SK-N-MC (cell line): ENCODE data around the gene PRKG1.

ENCODE experiments used
- DNase-seq: peaks from one replicate; pipeline ENCODE4 v3.0.0-alpha.2; 2011; ENCODE audit warnings: low read depth, low spot score
- H3K27ac ChIP-seq: fragments of 200-600 bp; sonication (generic); 2 replicates; pipeline ENCODE4 v1.5.1; 2016; ENCODE audit warnings: mixed run types
- H3K36me3 ChIP-seq: fragments of 200-600 bp; sonication (generic); 2 replicates; pipeline ENCODE4 v1.6.1; 2017; ENCODE audit warnings: antibody characterized with exemption, low read length, mixed read lengths; ENCODE audit not compliant: insufficient read depth
- H3K4me3 ChIP-seq: fragments of 200-600 bp; sonication (generic); 2 replicates; pipeline ENCODE4 v1.5.1; 2016
- H3K9ac ChIP-seq: fragments of 200-600 bp; sonication (generic); 2 replicates; pipeline ENCODE4 v1.8.0; 2017; ENCODE audit warnings: mixed run types, mixed read lengths; ENCODE audit not compliant: insufficient read length
- H3K9me3 ChIP-seq: fragments of 200-600 bp; sonication (generic); 2 replicates; pipeline ENCODE4 v1.6.1; 2017; ENCODE audit warnings: low read depth, mild to moderate bottlenecking, antibody characterized with exemption, low read length, moderate library complexity, mixed read lengths
- EZH2 ChIP-seq: fragments of 200-600 bp; sonication (generic); IDR thresholded peaks from one replicate; pipeline ENCODE4 v1.6.1; 2017; ENCODE audit warnings: antibody characterized with exemption
- FOXP2 ChIP-seq: optimal IDR thresholded peaks from 2 replicates; pipeline ENCODE3; 2011; ENCODE audit warnings: mild to moderate bottlenecking, moderate library complexity; ENCODE audit not compliant: insufficient read depth; ENCODE audit errors: extremely low read length, control extremely low read depth
- POLR2AphosphoS5 ChIP-seq: IDR thresholded peaks from 2 replicates; pipeline ENCODE4 v1.6.1; 2012; ENCODE audit warnings: mild to moderate bottlenecking, low read depth, low read length, borderline replicate concordance

PRKG1 gene

DNA sequence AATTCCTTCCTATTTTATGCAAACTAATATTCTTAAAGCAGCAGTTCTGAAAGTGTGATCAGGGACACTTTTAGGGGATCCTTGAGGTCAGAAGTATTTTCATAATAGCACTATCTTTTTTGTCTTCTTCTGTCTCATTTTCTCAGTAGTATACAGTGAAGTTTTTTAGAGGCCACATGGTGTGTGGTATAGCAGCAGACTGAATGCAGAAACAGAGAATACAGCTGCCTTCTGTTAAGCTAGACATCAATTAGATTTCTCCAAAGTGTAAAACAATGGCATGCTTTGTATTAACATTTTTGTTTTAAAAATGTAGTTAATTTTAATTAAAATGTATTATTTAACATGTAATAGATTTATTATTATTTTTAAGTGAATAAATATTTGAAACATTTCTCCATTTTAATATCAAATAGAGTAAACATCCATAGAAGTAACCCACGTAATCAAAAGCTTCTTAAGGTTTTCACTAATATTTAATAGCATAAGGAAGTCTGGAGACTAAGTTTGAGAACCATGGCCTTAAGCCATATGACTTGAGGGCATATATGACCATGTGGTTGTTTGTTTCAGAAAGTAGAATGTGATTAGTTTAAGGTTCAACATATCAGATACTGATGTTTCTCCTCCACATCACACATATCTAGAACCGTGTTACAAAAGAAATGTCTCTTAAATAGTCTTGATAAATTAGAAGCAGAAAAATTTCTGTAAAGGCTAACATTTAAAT lies 94.0 kb downstream of the PRKG1 start:
- no peaks in the 10 kb centered on the region for H3K9me3 ChIP-seq
- H3K36me3 ChIP-seq = no peaks in the 10 kb centered on the region
- TF ChIP-seq FOXP2 (no peak), POLR2AphosphoS5 (no peak), EZH2 (no peak)
- H3K9ac ChIP-seq = no peak overlapping the region
- H3K27ac ChIP-seq = no peak overlapping the region
- H3K4me3 ChIP-seq = no peak overlapping the region
- DNase-seq = no peak

- H3K27ac ChIP-seq = no peak overlapping the region
- no peak overlapping the region for H3K9ac ChIP-seq
- DNase-seq = no peak
- no peaks in the 10 kb centered on the region for H3K9me3 ChIP-seq
- TF ChIP-seq EZH2 (no peak), POLR2AphosphoS5 (no peak), FOXP2 (no peak)
- no peaks in the 10 kb centered on the region for H3K36me3 ChIP-seq
- no peak overlapping the region for H3K4me3 ChIP-seq
Measured at GRCh38 chr10:51169111-51169510, 94.8 kb downstream of the PRKG1 start.

GRCh38 chr10:51170518-51171245 lies 96.4 kb downstream of the PRKG1 start:
- Histone ChIP-seq H3K9me3 (no peaks in the 10 kb centered on the region), H3K4me3 (no peak overlapping the region), H3K27ac (no peak overlapping the region), H3K9ac (no peak overlapping the region), H3K36me3 (no peaks in the 10 kb centered on the region)
- TF ChIP-seq FOXP2 (no peak), EZH2 (no peak), POLR2AphosphoS5 (no peak)
- no peak for DNase-seq

DNA sequence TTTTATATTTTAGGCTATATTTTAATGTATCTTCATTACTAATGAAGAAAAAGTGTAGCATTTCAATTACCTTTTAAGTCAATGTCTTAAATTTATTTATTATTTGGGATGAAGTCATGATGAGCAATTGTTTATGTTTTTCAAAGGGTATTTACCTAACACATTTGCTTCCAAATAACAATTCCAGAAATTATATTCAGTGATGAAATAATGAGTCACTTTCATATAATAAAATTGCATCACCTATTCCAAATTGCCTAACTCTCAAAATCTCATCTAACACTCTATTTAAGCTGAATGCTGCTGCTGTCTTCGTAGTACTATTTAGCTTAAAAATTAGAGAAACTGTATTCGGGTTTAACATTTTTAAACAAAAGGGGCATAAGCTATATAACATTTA lies 97.7 kb downstream of the PRKG1 start:
- Histone ChIP-seq H3K4me3 (no peak overlapping the region), H3K36me3 (no peaks in the 10 kb centered on the region), H3K9me3 (no peaks in the 10 kb centered on the region), H3K27ac (no peak overlapping the region), H3K9ac (no peak overlapping the region)
- TF ChIP-seq POLR2AphosphoS5 (no peak), FOXP2 (no peak), EZH2 (no peak)
- no peak for DNase-seq

DNA sequence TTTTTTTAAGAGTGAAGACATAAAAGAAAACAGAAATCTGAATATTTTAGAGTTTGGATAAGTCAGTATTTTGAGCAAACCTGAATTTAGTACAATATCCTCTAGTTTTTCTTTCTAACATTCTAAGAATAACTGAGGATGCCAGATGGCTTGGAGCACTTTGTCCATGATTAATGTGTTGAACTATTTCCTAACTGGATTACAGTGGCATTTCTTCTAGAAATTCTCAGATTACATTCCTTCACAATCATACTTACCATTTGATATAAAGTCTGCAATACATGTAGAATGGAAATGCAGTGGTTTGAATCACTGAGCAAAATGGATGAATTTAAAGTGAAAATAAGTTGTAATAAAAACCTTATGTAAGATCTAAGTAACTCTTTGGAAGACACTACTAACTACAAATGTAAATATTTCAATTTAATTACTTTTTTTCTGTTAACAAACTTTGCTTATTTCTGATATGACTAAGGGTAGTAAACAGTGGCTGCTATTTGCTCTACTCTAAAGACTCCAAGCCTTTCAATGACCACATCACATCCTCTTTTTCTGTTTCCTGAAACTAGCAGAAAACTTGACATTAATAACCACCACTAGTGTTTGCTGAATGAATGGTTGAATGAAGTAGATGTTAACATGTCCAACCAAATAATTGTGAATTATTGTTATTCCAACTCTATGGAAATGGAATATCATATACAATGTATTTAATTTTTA lies 102.8 kb downstream of the PRKG1 start:
- Histone ChIP-seq H3K4me3 (no peak overlapping the region), H3K9me3 (no peaks in the 10 kb centered on the region), H3K36me3 (no peaks in the 10 kb centered on the region), H3K27ac (no peak overlapping the region), H3K9ac (no peak overlapping the region)
- DNase-seq = no peak
- TF ChIP-seq POLR2AphosphoS5 (no peak), EZH2 (no peak)

- Histone ChIP-seq H3K4me3 (no peak overlapping the region), H3K9me3 (no peaks in the 10 kb centered on the region), H3K9ac (no peak overlapping the region), H3K27ac (no peak overlapping the region), H3K36me3 (no peaks in the 10 kb centered on the region)
- TF ChIP-seq EZH2 (no peak), FOXP2 (no peak), POLR2AphosphoS5 (no peak)
- DNase-seq = no peak
Measured at GRCh38 chr10:51178634-51179033, 104.3 kb downstream of the PRKG1 start.

GRCh38 chr10:51180141-51180540 lies 105.9 kb downstream of the PRKG1 start:
- DNase-seq = no peak
- Histone ChIP-seq H3K4me3 (no peak overlapping the region), H3K9me3 (no peaks in the 10 kb centered on the region), H3K27ac (no peak overlapping the region), H3K36me3 (no peaks in the 10 kb centered on the region), H3K9ac (no peak overlapping the region)
- TF ChIP-seq EZH2 (no peak), POLR2AphosphoS5 (no peak), FOXP2 (no peak)

GRCh38 chr10:51183783-51184182 lies 109.5 kb downstream of the PRKG1 start:
- no peak for DNase-seq
- Histone ChIP-seq H3K4me3 (no peak overlapping the region), H3K9ac (no peak overlapping the region), H3K27ac (no peak overlapping the region), H3K9me3 (no peaks in the 10 kb centered on the region), H3K36me3 (no peaks in the 10 kb centered on the region)
- TF ChIP-seq EZH2 (no peak), POLR2AphosphoS5 (no peak)

- Histone ChIP-seq H3K27ac (no peak overlapping the region), H3K9ac (no peak overlapping the region), H3K4me3 (no peak overlapping the region), H3K9me3 (no peaks in the 10 kb centered on the region), H3K36me3 (no peaks in the 10 kb centered on the region)
- no peak for DNase-seq
- no peak for TF ChIP-seq EZH2
Measured at GRCh38 chr10:51186361-51186760, 112.1 kb downstream of the PRKG1 start.
